Endothelial cell of umbilical vein (primary cell): ENCODE data around the gene TANGO6. TPM values are rescaled to one million over a fixed set of nuclear protein-coding genes. Genes with fewer than 3 reads are reported as not detected.

ENCODE experiments used
- BruUV-seq: library from RNA; stranded (reverse); fragments of 400-500 nt; replicated peaks from 2 replicates; lab custom pipeline; 2021; lab: Mats Ljungman, UMichigan
- CTCF ChIA-PET: fragments of 300-600, 350-600 bp; sonication (Branson Sonifier 250); formaldehyde crosslinking; loops from one replicate; lab custom pipeline; 2021; ENCODE audit warnings: antibody characterized with exemption, inconsistent platforms; lab: Charles Lee
- POLR2A ChIA-PET: fragments of 300-600, 350-600 bp; sonication (Branson Sonifier 250); formaldehyde crosslinking; loops from one replicate; lab custom pipeline; 2021; ENCODE audit warnings: antibody characterized with exemption, inconsistent platforms; lab: Charles Lee
- DNase-seq: peaks from one replicate; pipeline ENCODE4 v3.0.0-alpha.2; 2011; ENCODE audit warnings: low read depth, low spot score
- FAIRE-seq: peaks from 2 replicates; lab custom pipeline; 2011; peaks lifted over from hg19 to GRCh38; lab: Jason Lieb, UNC
- H2AFZ ChIP-seq: 2 replicates; pipeline ENCODE4 v1.6.0; 2012; ENCODE audit warnings: low read depth, low read length, control low read depth, inconsistent platforms
- H3K27ac ChIP-seq: 2 replicates; pipeline ENCODE4 v1.5.1; 2011; ENCODE audit warnings: low read depth, mild to moderate bottlenecking, control low read depth, low read length, moderate library complexity; ENCODE audit not compliant: insufficient read depth
- H3K27me3 ChIP-seq, 2 experiments: 2 replicates each; pipeline versions ENCODE4 v1.6.0 to v1.6.1; 2011; ENCODE audit warnings: low read length in 2 of 2, mixed read lengths in 1 of 2; ENCODE audit not compliant: control insufficient read depth in 2 of 2, insufficient read depth in 2 of 2
- H3K36me3 ChIP-seq, 2 experiments: 2 replicates in 1 of 2; 3 replicates in 1 of 2; pipeline ENCODE4 v1.5.1; 2011; ENCODE audit warnings: low read length in 2 of 2, mild to moderate bottlenecking in 1 of 2, moderate library complexity in 1 of 2; ENCODE audit not compliant: control insufficient read depth in 2 of 2, insufficient read depth in 2 of 2; ENCODE audit errors: extremely low read depth in 1 of 2
- H3K4me1 ChIP-seq: 3 replicates; pipeline ENCODE4 v1.5.1; 2011; ENCODE audit warnings: mild to moderate bottlenecking, low read length; ENCODE audit not compliant: control insufficient read depth, insufficient read depth; ENCODE audit errors: extremely low read depth
- H3K4me2 ChIP-seq: 2 replicates; pipeline ENCODE4 v1.6.1; 2011; ENCODE audit warnings: low read length, control low read depth, mixed read lengths; ENCODE audit not compliant: insufficient read depth
- H3K4me3 ChIP-seq, 3 experiments: fragments of 200-600 bp in 1 of 3; sonication (generic), shearing (Covaris generic) in 1 of 3; replicated peaks in 1 of 3; 2 replicates each; pipeline ENCODE4 v1.5.1; 2011 to 2016; ENCODE audit warnings: control low read depth in 3 of 3, low read length in 3 of 3, mild to moderate bottlenecking in 2 of 3, inconsistent platforms in 1 of 3, low read depth in 1 of 3, moderate library complexity in 1 of 3; ENCODE audit not compliant: insufficient read depth in 1 of 3
- H3K79me2 ChIP-seq: 2 replicates; pipeline ENCODE4 v1.6.0; 2012; ENCODE audit warnings: low read length, inconsistent platforms; ENCODE audit not compliant: control insufficient read depth, insufficient read depth
- H3K9ac ChIP-seq: replicated peaks from 2 replicates; pipeline ENCODE3; 2011; ENCODE audit warnings: low read length, control low read depth; ENCODE audit not compliant: insufficient read depth; ENCODE audit errors: extremely low read depth
- H3K9me1 ChIP-seq: replicated peaks from 3 replicates; pipeline ENCODE4 v1.6.0; 2011; ENCODE audit warnings: mild to moderate bottlenecking, low read length; ENCODE audit not compliant: control insufficient read depth, insufficient read depth; ENCODE audit errors: extremely low read depth
- H3K9me3 ChIP-seq: replicated peaks from 2 replicates; pipeline ENCODE4 v1.5.1; 2012; ENCODE audit warnings: low read length, inconsistent platforms; ENCODE audit not compliant: control insufficient read depth, insufficient read depth
- H4K20me1 ChIP-seq: replicated peaks from 2 replicates; pipeline ENCODE3; 2011; ENCODE audit warnings: mild to moderate bottlenecking, low read length; ENCODE audit not compliant: control insufficient read depth, insufficient read depth; ENCODE audit errors: extremely low read depth
- EZH2 ChIP-seq: IDR thresholded peaks from 2 replicates; pipeline ENCODE4 v1.6.1; 2012; ENCODE audit warnings: borderline replicate concordance, low read depth, mild to moderate bottlenecking, moderate library complexity, low read length, inconsistent platforms; ENCODE audit not compliant: severe bottlenecking
- FOS ChIP-seq: IDR thresholded peaks from 2 replicates; pipeline ENCODE4 v1.6.1; 2011; ENCODE audit warnings: mild to moderate bottlenecking, low read length, moderate library complexity, borderline replicate concordance; ENCODE audit not compliant: insufficient read depth
- GATA2 ChIP-seq: IDR thresholded peaks from 2 replicates; pipeline ENCODE4 v1.7.0; 2011; ENCODE audit warnings: low read depth, mild to moderate bottlenecking, moderate library complexity, mixed read lengths, low read length; ENCODE audit not compliant: insufficient read length, insufficient read depth
- JUN ChIP-seq: IDR thresholded peaks from 2 replicates; pipeline ENCODE4 v1.6.1; 2011; ENCODE audit warnings: borderline replicate concordance, low read depth; ENCODE audit not compliant: insufficient read length, insufficient read depth
- MYC ChIP-seq: IDR thresholded peaks from one replicate; pipeline ENCODE4 v1.6.1; 2011; ENCODE audit warnings: mild to moderate bottlenecking, low read depth, low read length
- POLR2A ChIP-seq: IDR thresholded peaks from 2 replicates; pipeline ENCODE4 v1.6.1; 2012; ENCODE audit warnings: low read depth, mild to moderate bottlenecking, control low read depth, low read length
- POLR2AphosphoS5 ChIP-seq: IDR thresholded peaks from 2 replicates; pipeline ENCODE4 v1.6.1; 2012; ENCODE audit warnings: low read depth, mild to moderate bottlenecking, control low read depth, low read length, moderate library complexity; ENCODE audit not compliant: insufficient read depth
- dilution Hi-C: fragments of 300-500 bp; cut with MboI; formaldehyde crosslinking; loops from one replicate; pipeline ENCODE4 v1.15.0; 2019; ENCODE audit warnings: low sequenced_read_pairs; ENCODE audit not compliant: extremely low pct_ligation_motif_present
- intact Hi-C: fragments of 100-400 bp; cut with micrococcal nuclease; formaldehyde crosslinking; loops from one replicate; pipeline ENCODE4 v1.10.0; 2022
- polyA plus RNA-seq, 4 experiments: library from polyadenylated mRNA; depleted of rRNA in 3 of 4; stranded (reverse) in 3 of 4; unstranded in 1 of 4; fragments of >200 nt; gene quantifications; 2 replicates each; pipeline versions ENCODE4 v1.2.1 to v1.2.3, GENCODE V29; 2011 to 2012; ENCODE audit warnings: missing spikeins in 1 of 4
- total RNA-seq: library from RNA; stranded (reverse); gene quantifications from 2 replicates; pipeline ENCODE4 v1.2.3, GENCODE V29; 2021
- TF ChIP-seq, protein P1 (sequence below), 2 donors: IDR thresholded peaks; 1 replicate in 1 of 2; 2 replicates in 1 of 2; pipeline ENCODE4 v1.5.1; 2011; ENCODE audit warnings: low read length in 2 of 2, mild to moderate bottlenecking in 2 of 2, moderate library complexity in 2 of 2, control low read depth in 1 of 2, inconsistent platforms in 1 of 2, low read depth in 1 of 2; ENCODE audit not compliant: insufficient read depth in 1 of 2; ENCODE audit errors: extremely low read depth in 1 of 2
- TF ChIP-seq, protein P2 (sequence below): IDR thresholded peaks from 2 replicates; pipeline ENCODE4 v1.6.1; 2011; ENCODE audit not compliant: insufficient read depth, insufficient read length

The TANGO6 gene
- total and polyA plus RNA-seq, 2 donors (not counting 3 experiments of a cell fraction or from before 2014, with no cell fraction given) = 6.7 to 21.2 TPM

DNA sequence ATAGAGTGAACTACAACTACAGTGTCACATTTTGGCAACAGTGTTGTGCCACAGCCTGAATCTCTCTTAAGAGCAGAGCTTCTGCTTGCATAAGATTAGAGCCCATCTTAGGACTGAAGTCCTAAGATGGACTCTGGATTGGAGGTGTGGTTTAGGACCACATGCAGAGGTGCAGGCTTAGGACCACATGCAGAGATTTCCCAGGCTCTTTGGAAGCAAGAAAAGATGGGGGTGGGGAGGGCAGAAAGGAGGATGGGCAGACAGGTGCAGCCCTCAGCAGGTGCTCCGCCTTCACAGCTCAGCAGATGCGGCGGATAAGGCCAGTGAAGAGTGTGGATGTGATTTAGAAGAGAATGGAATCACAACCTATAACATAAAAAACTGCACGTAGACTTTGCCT is 128.7 kb downstream of the TANGO6 start:
- CTCF ChIA-PET = interaction anchor here (1.2 to 2.2 kb wide), 4 partner anchors 122 to 152 kb away, joined by 3 to 19 read pairs (median 4); partner anchors contain the start of gene HAS3
- dilution Hi-C loops = no loop called here

More for the DNA sequence above, 128.7 kb downstream of the TANGO6 start:
- no peak overlapping the region for H3K4me3 ChIP-seq
- no peak for DNase-seq
- POLR2A ChIA-PET = no interaction called here
- no peaks in the 10 kb centered on the region for H3K79me2 ChIP-seq
- no peak overlapping the region for H3K4me2 ChIP-seq
- no peak for TF ChIP-seq FOS
- TF ChIP-seq, protein P1, sequence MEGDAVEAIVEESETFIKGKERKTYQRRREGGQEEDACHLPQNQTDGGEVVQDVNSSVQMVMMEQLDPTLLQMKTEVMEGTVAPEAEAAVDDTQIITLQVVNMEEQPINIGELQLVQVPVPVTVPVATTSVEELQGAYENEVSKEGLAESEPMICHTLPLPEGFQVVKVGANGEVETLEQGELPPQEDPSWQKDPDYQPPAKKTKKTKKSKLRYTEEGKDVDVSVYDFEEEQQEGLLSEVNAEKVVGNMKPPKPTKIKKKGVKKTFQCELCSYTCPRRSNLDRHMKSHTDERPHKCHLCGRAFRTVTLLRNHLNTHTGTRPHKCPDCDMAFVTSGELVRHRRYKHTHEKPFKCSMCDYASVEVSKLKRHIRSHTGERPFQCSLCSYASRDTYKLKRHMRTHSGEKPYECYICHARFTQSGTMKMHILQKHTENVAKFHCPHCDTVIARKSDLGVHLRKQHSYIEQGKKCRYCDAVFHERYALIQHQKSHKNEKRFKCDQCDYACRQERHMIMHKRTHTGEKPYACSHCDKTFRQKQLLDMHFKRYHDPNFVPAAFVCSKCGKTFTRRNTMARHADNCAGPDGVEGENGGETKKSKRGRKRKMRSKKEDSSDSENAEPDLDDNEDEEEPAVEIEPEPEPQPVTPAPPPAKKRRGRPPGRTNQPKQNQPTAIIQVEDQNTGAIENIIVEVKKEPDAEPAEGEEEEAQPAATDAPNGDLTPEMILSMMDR (IDR thresholded peaks at IDR 0.05; ENCODE audit: extremely low read depth in 1 of 2, insufficient read depth in 1 of 2, low read depth in 1 of 2, low read length in 2 of 2) = no peak
- TF ChIP-seq, protein P2, sequence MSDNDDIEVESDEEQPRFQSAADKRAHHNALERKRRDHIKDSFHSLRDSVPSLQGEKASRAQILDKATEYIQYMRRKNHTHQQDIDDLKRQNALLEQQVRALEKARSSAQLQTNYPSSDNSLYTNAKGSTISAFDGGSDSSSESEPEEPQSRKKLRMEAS = no peak
- no peak for TF ChIP-seq JUN
- TF ChIP-seq GATA2 = no peak
- TF ChIP-seq MYC = no peak
- TF ChIP-seq POLR2AphosphoS5 = no peak
- no peak for TF ChIP-seq EZH2
- TF ChIP-seq POLR2A = no peak
- no peak overlapping the region for H3K27ac ChIP-seq
- H3K9ac ChIP-seq = no peak overlapping the region
- H3K27me3 ChIP-seq = no peaks in the 10 kb centered on the region
- H3K4me1 ChIP-seq = peaks cover 13% of the 10 kb centered on the region
- H3K36me3 ChIP-seq = no peaks in the 10 kb centered on the region
- no peak overlapping the region for H2AFZ ChIP-seq
- intact Hi-C loops = loop anchor here (1.0 kb wide), 2 partner anchors 133 to 152 kb away; partner anchors contain the start of gene HAS3
- no TSS peak for BruUV-seq
- no peaks in the 10 kb centered on the region for H3K9me1 ChIP-seq
- H3K9me3 ChIP-seq = no peaks in the 10 kb centered on the region
- FAIRE-seq = no peak
- no peaks in the 10 kb centered on the region for H4K20me1 ChIP-seq
